ENCODE data around the gene AP3B1.
A peak's percentile ranks its signal among the peaks of the same experiment; 100 is the strongest.
"Not testable (repeated sequence)": the region's sequence is repeated elsewhere in the genome, so short reads cannot be mapped to it uniquely, and the experiment has no call there.

Gene AP3B1

DNA sequence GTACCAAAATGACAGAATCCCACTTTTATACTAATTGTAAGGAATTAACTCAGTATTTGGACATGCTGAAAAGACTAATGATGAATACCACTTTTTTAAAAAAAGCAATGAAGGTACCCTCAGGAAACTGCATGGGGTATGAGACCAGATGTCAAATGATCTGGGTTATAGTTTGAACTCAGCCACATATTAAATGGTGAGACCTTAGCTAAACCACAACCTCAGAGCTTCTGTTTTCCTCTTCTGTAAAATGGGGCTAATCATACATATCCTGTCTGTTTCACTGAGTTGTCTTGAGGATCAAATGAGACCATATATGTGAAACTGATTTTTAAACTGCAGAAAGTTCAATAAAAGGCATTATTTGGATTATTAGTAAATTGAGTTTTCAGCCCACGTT lies 238.4 kb downstream of the AP3B1 start:
- peaks cover 6% of the 10 kb centered on the region for H3K4me1 ChIP-seq (ENCODE audit: control insufficient read depth, insufficient read depth, low read length, unreplicated experiment)
- H3K36me3 ChIP-seq (ENCODE audit: insufficient read depth, low read length) = no peaks in the 10 kb centered on the region
- no peak overlapping the region for H2AFZ ChIP-seq (ENCODE audit: low read length, unreplicated experiment)
- no peak overlapping the region for H3K4me3 ChIP-seq (ENCODE audit: low read depth, low read length)
- H3K27me3 ChIP-seq (ENCODE audit: insufficient read depth, low read length) = no peaks in the 10 kb centered on the region
- H3K27ac ChIP-seq (ENCODE audit: low read depth, low read length) = no peak overlapping the region
- no peaks in the 10 kb centered on the region for H3K79me2 ChIP-seq (ENCODE audit: control insufficient read depth, insufficient read depth, low read length, unreplicated experiment)

DNA sequence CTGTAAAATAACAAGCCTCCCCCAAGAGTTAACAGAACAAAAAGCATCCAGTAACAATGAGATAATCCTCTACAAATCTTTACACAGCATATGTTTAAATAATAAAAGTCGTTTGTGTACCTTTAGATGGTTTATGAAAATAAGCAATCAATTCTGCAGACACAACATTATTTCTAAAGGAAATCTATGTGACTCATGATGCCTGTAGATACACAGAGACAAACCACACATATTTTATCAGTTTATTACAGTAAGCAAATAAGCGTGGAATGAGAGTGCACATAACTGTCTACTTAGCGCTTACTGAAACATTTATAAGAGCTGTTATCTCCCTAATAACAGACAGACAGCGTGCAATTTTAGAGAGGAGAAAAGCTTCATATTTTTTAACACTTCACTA lies 243.6 kb downstream of the AP3B1 start:
- Histone ChIP-seq H3K27ac (ENCODE audit: low read depth, low read length) (no peak overlapping the region), H3K4me1 (ENCODE audit: control insufficient read depth, insufficient read depth, low read length, unreplicated experiment) (no peaks in the 10 kb centered on the region), H3K36me3 (ENCODE audit: insufficient read depth, low read length) (no peaks in the 10 kb centered on the region), H3K27me3 (ENCODE audit: insufficient read depth, low read length) (no peaks in the 10 kb centered on the region), H3K79me2 (ENCODE audit: control insufficient read depth, insufficient read depth, low read length, unreplicated experiment) (no peaks in the 10 kb centered on the region), H2AFZ (ENCODE audit: low read length, unreplicated experiment) (no peak overlapping the region), H3K4me3 (ENCODE audit: low read depth, low read length) (no peak overlapping the region)

DNA sequence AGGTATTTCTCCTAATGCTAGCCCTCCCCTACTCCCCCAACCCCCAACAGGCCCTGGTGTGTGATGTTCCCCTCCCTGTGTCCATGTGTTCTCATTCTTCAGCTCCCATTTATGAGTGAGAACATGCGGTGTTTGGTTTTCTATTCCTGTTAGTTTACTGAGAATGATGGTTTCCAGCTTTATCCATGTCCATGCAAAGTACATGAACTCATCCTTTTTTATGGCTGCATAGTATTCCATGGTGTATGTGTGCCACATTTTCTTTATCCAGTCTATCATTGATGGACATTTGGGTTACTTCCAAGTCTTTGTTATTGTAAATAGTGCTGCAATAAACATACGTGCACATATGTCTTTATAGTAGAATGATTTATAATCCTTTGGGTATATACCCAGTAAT lies 247.7 kb downstream of the AP3B1 start:
- not testable (repeated sequence) for H3K4me3 ChIP-seq (ENCODE audit: low read depth, low read length); H3K79me2 ChIP-seq (ENCODE audit: control insufficient read depth, insufficient read depth, low read length, unreplicated experiment); H3K36me3 ChIP-seq (ENCODE audit: insufficient read depth, low read length); H2AFZ ChIP-seq (ENCODE audit: low read length, unreplicated experiment); H3K27ac ChIP-seq (ENCODE audit: low read depth, low read length); H3K27me3 ChIP-seq (ENCODE audit: insufficient read depth, low read length); H3K4me1 ChIP-seq (ENCODE audit: control insufficient read depth, insufficient read depth, low read length, unreplicated experiment)

DNA sequence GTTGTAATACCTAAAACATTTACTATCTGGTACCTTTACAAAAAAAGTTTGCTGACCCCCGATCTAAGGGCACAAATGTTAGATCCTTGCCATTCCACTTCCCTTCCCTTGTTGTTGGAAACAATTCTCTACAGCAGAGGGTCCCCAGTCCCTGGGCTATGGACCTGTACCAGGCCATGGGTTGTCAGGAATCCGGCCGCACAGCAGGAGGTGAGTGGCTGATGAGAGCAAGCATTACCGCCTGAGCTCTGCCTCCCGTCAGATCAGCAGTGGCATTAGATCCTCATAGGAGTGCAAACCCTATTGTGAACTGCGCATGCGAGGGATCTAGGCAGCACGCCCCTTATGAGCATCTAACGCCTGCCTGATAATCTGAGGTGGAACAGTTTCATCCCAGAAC lies 248.5 kb downstream of the AP3B1 start:
- Histone ChIP-seq H3K36me3 (ENCODE audit: insufficient read depth, low read length) (0 out of 2 replicates have a peak, but pooled peaks cover 4% of the 10 kb centered on the region), H2AFZ (ENCODE audit: low read length, unreplicated experiment) (no peak overlapping the region), H3K27me3 (ENCODE audit: insufficient read depth, low read length) (no peaks in the 10 kb centered on the region), H3K4me1 (ENCODE audit: control insufficient read depth, insufficient read depth, low read length, unreplicated experiment) (no peaks in the 10 kb centered on the region), H3K4me3 (ENCODE audit: low read depth, low read length) (no peak overlapping the region), H3K27ac (ENCODE audit: low read depth, low read length) (no peak overlapping the region), H3K79me2 (ENCODE audit: control insufficient read depth, insufficient read depth, low read length, unreplicated experiment) (no peaks in the 10 kb centered on the region)

DNA sequence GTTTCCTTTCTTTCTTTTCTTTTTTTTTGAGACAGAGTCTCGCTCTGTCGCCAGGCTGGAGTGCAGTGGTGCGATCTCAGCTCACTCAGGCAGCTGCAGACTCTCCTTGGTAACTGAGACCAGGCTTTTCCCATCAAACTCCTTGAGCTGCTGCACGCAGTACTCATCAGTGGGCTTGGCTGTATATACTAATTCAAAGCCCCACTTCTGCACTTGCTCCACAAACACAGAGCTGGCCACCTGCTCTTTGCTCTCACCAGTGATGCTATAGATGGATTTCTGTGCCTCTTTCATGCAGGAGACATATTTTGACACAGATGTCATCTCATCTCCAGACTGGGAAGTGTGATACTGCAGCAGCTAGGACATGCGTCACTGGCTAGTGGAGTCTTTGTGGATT lies 252.7 kb downstream of the AP3B1 start:
- Histone ChIP-seq H3K27me3 (ENCODE audit: insufficient read depth, low read length) (no peaks in the 10 kb centered on the region), H3K36me3 (ENCODE audit: insufficient read depth, low read length) (0 out of 2 replicates have a peak, but pooled peaks cover 4% of the 10 kb centered on the region), H3K79me2 (ENCODE audit: control insufficient read depth, insufficient read depth, low read length, unreplicated experiment) (no peaks in the 10 kb centered on the region), H2AFZ (ENCODE audit: low read length, unreplicated experiment) (no peak overlapping the region), H3K4me1 (ENCODE audit: control insufficient read depth, insufficient read depth, low read length, unreplicated experiment) (no peaks in the 10 kb centered on the region), H3K4me3 (ENCODE audit: low read depth, low read length) (no peak overlapping the region), H3K27ac (ENCODE audit: low read depth, low read length) (no peak overlapping the region)

DNA sequence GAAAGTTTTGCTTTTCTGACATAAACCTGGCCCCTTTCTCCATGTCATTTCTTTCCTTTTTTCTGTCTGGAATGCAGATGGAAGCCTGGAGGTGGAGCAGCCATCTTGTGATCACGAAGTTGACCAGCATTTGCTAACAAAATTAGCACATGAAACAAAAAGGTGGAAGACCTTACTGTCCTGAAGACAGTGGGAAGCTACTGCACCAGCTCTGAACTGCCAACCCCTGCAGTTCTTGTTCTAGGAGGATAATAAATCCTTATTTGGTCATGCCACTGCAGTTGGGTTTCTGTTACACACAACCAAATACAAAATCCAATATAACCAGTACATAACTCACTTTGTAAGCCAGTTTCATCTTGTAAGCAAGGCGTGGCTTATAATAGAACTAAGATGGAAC lies 269.0 kb downstream of the AP3B1 start:
- Histone ChIP-seq H3K27me3 (ENCODE audit: insufficient read depth, low read length) (no peaks in the 10 kb centered on the region), H3K4me3 (ENCODE audit: low read depth, low read length) (no peak overlapping the region), H3K27ac (ENCODE audit: low read depth, low read length) (no peak overlapping the region), H3K36me3 (ENCODE audit: insufficient read depth, low read length) (no peaks in the 10 kb centered on the region), H2AFZ (ENCODE audit: low read length, unreplicated experiment) (no peak overlapping the region), H3K79me2 (ENCODE audit: control insufficient read depth, insufficient read depth, low read length, unreplicated experiment) (no peaks in the 10 kb centered on the region), H3K4me1 (ENCODE audit: control insufficient read depth, insufficient read depth, low read length, unreplicated experiment) (no peaks in the 10 kb centered on the region)

DNA sequence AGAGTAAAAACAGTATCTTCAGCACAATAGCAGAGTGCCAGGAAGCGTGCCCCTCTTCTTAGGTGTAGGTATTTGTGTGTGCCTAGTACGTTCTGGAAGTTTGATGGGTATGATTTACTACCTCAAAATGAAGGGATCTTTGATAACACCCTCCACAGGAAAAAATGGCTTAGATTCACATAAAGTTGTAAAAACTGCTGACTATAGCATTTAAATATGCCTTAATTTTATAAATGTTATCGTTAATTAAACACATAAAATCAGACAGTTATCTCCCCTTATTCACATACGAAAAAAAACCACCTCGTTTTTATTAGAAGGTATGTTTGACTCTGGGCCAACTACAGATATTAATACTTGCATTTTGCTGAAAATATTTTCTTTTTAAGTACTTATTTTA lies 274.8 kb downstream of the AP3B1 start:
- Histone ChIP-seq H3K36me3 (ENCODE audit: insufficient read depth, low read length) (no peaks in the 10 kb centered on the region), H3K4me3 (ENCODE audit: low read depth, low read length) (no peak overlapping the region), H3K27ac (ENCODE audit: low read depth, low read length) (no peak overlapping the region), H3K27me3 (ENCODE audit: insufficient read depth, low read length) (no peaks in the 10 kb centered on the region), H2AFZ (ENCODE audit: low read length, unreplicated experiment) (no peak overlapping the region), H3K4me1 (ENCODE audit: control insufficient read depth, insufficient read depth, low read length, unreplicated experiment) (no peaks in the 10 kb centered on the region), H3K79me2 (ENCODE audit: control insufficient read depth, insufficient read depth, low read length, unreplicated experiment) (no peaks in the 10 kb centered on the region)

DNA sequence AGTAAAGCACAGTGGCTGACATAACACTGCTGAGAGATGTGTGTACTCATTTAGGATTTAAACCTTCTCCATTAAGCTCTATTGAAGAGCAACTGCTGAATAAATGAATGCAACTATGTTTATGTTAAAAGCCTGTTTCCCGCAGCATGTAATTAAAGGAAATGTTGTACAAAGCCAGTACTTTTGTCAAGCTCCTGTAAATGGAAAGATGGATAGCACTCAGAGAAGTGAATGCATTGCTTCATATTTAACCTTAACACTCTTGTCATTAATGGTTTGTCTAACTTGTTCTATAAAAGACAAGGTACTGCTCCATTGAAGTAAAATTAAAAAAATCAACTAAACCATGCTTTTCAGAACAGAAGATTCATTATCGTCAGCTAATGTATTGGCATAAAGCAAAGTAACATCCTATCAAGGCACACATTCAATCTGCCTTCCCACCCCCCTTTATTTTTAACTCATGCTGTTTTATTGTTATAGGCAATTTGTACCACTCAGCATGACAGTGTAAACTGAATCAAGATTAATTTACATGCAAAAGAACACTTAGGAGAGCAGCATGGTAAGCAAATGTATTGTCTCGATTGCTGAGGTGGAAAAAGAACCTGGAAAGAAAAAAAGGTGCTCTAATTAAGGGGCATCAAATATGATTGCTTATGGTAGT lies 277.5 kb downstream of the AP3B1 start:
- Histone ChIP-seq H3K36me3 (ENCODE audit: insufficient read depth, low read length) (no peaks in the 10 kb centered on the region), H2AFZ (ENCODE audit: low read length, unreplicated experiment) (no peak overlapping the region), H3K4me3 (ENCODE audit: low read depth, low read length) (no peak overlapping the region), H3K27me3 (ENCODE audit: insufficient read depth, low read length) (no peaks in the 10 kb centered on the region), H3K79me2 (ENCODE audit: control insufficient read depth, insufficient read depth, low read length, unreplicated experiment) (no peaks in the 10 kb centered on the region), H3K4me1 (ENCODE audit: control insufficient read depth, insufficient read depth, low read length, unreplicated experiment) (no peaks in the 10 kb centered on the region), H3K27ac (ENCODE audit: low read depth, low read length) (no peak overlapping the region)

DNA sequence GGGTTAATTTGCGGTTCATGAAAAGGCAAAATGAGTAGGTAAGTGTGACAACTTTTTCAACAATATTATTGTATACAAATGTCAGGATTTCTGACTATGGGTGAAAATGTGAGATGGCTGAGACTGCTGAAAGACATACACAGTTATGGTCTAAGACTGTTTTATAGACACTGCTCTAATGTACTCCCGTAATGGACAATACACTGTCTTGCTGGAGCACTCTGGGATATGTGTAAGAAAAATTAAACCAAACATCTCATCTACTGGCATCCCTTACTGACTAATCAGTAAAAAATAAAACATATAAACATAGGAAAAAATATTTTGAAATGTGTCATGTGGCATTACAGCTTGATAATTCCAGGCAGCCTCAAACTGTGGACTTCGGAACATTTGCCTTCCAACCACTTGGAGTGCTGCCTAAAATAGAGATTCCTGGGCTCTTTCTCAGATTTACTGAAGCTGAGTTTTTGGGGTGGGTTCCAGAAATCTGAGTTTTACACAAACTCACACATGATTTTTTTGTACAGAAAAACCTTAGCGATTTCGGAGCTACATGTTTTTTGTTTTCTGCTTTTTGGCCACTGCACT lies 284.5 kb downstream of the AP3B1 start:
- Histone ChIP-seq H3K27me3 (ENCODE audit: insufficient read depth, low read length) (no peaks in the 10 kb centered on the region), H3K4me3 (ENCODE audit: low read depth, low read length) (no peak overlapping the region), H3K4me1 (ENCODE audit: control insufficient read depth, insufficient read depth, low read length, unreplicated experiment) (peaks cover 10% of the 10 kb centered on the region), H3K79me2 (ENCODE audit: control insufficient read depth, insufficient read depth, low read length, unreplicated experiment) (no peaks in the 10 kb centered on the region), H3K36me3 (ENCODE audit: insufficient read depth, low read length) (no peaks in the 10 kb centered on the region), H2AFZ (ENCODE audit: low read length, unreplicated experiment) (no peak overlapping the region), H3K27ac (ENCODE audit: low read depth, low read length) (peak overlapping the region; percentile 21; the same call in 1 of the 2 replicates)

DNA sequence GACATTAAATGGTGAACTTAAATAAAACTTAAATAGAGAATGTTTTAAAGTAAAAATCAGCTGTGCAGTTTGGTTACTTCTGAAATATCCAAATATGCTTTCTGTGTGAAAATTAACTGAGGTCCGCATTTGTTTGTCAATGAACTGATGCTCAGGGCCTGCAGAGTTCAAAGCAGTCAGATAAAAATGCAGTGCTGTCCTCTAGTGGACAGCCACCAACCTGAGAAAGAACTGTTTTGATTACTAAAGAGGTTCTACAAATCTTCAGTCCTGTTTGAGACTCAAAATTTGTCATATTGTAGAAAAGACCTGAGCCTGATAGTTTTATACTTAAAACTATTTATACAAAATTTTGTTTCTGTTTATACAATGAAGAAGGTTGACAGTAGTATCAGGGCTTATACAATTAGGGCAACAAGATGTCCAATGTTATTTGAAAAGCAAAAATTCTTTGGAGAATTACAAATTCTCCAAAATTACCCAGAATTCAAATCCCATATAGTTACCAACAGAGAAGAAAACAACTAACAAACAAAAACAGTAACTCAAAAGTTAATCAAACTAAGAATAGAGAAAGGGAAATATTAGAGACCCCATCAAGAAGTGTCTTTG lies 286.0 kb downstream of the AP3B1 start:
- no peak overlapping the region for H3K4me3 ChIP-seq (ENCODE audit: low read depth, low read length)
- peaks cover 10% of the 10 kb centered on the region for H3K4me1 ChIP-seq (ENCODE audit: control insufficient read depth, insufficient read depth, low read length, unreplicated experiment)
- H3K79me2 ChIP-seq (ENCODE audit: control insufficient read depth, insufficient read depth, low read length, unreplicated experiment) = no peaks in the 10 kb centered on the region
- no peak overlapping the region for H3K27ac ChIP-seq (ENCODE audit: low read depth, low read length)
- H3K36me3 ChIP-seq (ENCODE audit: insufficient read depth, low read length) = no peaks in the 10 kb centered on the region
- no peaks in the 10 kb centered on the region for H3K27me3 ChIP-seq (ENCODE audit: insufficient read depth, low read length)
- H2AFZ ChIP-seq (ENCODE audit: low read length, unreplicated experiment) = no peak overlapping the region

DNA sequence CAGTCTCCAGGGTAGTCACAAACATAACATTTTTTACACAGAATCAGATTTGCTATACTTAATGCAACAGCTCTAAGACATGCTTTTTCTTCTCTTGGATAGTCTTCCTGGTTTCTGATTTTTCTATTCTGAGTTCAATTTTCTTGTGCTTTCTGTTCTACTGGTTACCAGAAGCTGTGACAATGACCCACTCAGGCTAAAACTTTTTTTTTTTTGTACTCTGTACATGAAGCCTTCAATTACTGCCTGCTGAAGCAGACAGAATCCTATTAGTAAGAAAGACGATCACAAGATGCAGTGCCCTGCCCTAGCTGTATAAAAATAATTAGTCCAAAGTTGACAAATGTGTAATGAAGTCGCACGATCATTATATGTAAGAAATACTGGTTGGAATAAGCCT lies 287.3 kb downstream of the AP3B1 start:
- Histone ChIP-seq H3K79me2 (ENCODE audit: control insufficient read depth, insufficient read depth, low read length, unreplicated experiment) (no peaks in the 10 kb centered on the region), H2AFZ (ENCODE audit: low read length, unreplicated experiment) (no peak overlapping the region), H3K4me1 (ENCODE audit: control insufficient read depth, insufficient read depth, low read length, unreplicated experiment) (peaks cover 10% of the 10 kb centered on the region), H3K27me3 (ENCODE audit: insufficient read depth, low read length) (no peaks in the 10 kb centered on the region), H3K36me3 (ENCODE audit: insufficient read depth, low read length) (no peaks in the 10 kb centered on the region), H3K4me3 (ENCODE audit: low read depth, low read length) (no peak overlapping the region), H3K27ac (ENCODE audit: low read depth, low read length) (no peak overlapping the region)
